Measurements from ENCODE around the gene RPL21.
"Not testable (repeated sequence)": the region's sequence is repeated elsewhere in the genome, so short reads cannot be mapped to it uniquely, and the experiment has no call there.

The RPL21 gene

DNA sequence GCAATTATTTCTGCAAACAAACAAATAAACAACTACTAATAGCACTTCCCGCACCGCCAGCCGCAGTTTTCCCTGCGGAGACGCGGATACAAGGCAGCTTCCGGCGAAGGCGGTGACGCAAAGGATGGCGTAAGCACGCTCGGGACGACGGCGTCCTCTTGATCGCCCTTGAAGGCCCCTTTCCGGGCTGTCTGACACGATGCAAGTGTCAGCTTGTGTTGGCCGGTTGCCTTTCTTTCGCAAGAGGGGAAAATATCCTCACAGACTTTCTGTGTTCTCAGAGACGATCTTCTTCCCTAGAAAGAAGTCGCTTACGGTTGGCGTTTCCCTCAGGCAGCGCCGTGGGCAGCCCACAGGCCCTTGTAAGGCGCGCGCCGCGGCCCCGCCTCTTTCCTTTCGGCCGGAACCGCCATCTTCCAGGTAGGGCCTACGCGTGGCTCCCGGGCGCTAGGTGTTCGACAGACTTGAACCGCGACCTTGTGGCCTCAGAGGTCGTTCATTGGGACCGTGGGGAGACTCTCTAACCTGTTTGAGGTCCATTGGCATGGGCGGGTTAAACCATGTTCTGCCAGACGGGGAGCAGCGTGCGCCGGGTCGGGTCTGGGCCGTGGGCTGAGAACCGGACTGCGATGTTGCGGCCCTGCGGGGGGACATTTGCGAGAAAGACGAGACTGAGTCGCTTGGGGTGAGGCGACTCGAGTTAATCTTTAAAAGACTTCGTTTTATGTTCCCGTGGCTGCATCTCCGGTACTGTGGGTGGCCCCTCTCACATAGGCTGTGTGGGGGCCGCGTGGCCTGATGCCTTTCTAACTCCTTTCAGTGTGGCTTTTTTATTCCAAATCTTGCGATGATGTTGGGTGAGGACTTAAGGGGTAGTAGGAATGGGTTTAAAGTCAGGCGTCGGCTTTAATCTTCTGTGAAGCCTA is at the start of gene RPL21:
TSS of gene RPL21 (plus strand) at position 393 of the 926 bp plus-strand sequence. CDS start 2,219 bp downstream, outside the sequence.
- peak; percentile 94 for DNase-seq

DNA sequence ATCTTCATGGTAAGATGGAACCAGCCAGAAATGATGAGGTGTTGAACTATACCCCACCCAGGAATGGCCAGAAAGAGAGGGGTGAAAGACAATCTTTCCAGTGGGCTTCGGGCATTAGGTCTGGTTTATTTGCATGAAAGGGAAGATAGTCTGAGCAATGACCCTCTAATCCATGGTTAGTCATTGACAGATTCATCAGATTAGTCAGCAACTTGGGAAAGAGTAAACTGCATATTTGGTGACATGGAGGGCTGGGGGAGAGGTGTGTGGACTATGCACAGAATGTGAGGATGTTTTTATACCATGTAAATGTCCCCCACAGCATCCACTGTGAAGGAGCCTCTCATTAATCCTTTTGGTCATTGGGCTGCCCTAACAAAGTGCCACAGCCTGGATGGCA is 49.7 kb upstream of the RPL21 start:
- DNase-seq: no peak

GRCh38 chr13:27203186-27203585 is 48.2 kb upstream of the RPL21 start:
- DNase-seq: no peak

GRCh38 chr13:27203854-27204253 is 47.5 kb upstream of the RPL21 start:
- no peak for DNase-seq

GRCh38 chr13:27208514-27208913 is 42.8 kb upstream of the RPL21 start:
- DNase-seq: no peak

DNA sequence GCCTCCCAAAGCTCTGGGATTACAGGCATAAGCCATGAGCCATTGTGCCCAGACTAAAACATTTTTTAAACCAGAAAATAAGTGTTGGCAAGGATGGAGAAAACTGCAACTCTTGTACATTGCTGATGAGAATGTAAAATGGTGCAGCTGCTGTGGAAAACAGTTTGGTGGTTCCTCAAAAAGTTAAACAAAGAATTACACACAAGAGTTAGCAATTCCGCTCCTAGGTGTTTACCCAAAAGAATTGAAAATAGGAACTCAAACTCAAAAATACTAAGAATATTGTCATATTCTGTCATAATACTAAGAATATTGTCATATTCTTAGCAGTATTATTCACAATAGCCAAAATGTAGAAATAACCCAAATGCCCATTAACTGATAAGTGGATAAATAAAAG is 40.1 kb upstream of the RPL21 start:
- DNase-seq: no peak

- DNase-seq: no peak
Observed at GRCh38 chr13:27211771-27212364, 39.5 kb upstream of the RPL21 start.

GRCh38 chr13:27213386-27213785 is 38.0 kb upstream of the RPL21 start:
- DNase-seq: not testable (repeated sequence)

DNA sequence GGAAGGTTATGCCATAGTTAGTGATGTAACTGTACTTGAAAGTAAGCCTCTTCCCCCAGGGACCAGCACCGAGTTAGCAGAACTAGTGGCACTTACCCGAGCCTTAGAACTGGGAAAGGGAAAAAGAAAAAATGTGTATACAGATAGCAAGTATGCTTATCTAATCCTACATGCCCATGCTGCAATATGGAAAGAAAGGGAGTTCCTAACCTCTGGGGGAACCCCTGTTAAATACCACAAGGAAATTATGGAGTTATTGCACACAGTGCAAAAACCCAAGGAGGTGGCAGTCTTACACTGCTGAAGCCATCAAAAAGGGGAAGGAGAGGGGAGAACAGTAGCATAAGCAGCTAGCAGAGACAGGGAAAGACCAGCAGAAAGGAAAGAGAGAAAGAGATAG is 33.6 kb upstream of the RPL21 start:
- DNase-seq: not testable (repeated sequence)

- DNase-seq: not testable (repeated sequence)
Observed at GRCh38 chr13:27218861-27219260, 32.5 kb upstream of the RPL21 start.

- no peak for DNase-seq
Observed at GRCh38 chr13:27219611-27220010, 31.7 kb upstream of the RPL21 start.

- not testable (repeated sequence) for DNase-seq
Observed at GRCh38 chr13:27222100-27222499, 29.3 kb upstream of the RPL21 start.

DNA sequence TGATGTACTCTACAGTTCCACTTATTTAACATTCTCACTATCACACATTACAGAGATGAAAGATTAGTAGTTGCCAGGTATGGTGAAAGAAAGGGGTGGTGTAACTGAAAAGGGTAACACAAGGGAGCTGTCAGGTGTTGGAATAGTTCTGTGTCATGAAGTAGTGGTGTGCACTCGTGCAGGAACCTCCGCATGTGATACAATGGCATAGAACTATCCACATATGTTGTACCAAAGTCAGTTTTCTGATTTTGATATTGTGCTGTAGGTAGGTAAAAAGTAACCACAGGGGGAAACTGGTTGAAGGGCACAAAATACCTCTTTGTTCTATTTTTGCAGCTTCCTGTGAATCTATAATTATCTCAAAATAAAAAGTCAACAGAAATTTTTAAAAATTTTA is 24.4 kb upstream of the RPL21 start:
- no peak for DNase-seq

DNA sequence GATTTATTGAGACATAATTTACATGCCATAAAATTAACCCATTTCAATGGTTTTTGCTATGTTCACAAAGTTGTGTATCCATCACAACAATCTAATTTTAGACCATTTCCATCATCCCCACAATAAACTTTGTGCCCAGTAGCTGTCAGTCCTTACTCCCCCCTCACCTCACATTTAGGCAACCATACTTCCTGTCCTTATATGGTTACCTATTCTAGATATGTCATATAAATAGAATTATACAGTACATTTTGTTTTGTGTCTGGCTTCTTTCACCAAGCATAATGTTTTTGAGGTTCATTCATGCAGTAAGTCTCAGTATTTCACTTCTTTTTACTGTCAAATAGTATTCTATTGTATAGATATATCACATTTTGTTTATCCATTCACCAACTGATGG is 23.2 kb upstream of the RPL21 start:
- no peak for DNase-seq

- no peak for DNase-seq
Observed at GRCh38 chr13:27229642-27230041, 21.7 kb upstream of the RPL21 start.

DNA sequence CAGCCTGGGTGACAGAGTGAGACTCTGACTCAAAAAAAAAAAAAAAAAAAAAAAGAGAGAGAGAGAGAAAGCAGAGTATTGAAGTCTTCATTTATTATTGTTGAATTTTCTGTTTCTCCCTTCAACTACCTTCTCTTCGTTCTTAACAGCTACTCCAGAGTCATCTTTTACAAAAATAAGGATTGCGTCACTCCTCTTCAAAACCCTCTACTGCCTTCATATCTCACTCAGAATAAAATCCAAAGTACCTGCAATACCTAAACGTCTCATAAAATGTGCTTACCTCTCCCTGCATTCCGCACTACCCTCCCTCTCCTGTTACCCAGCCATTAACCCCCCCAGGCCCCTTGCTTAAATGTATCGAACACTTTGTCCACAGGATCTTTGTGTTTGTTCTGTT is 17.4 kb upstream of the RPL21 start:
- no peak for DNase-seq

DNA sequence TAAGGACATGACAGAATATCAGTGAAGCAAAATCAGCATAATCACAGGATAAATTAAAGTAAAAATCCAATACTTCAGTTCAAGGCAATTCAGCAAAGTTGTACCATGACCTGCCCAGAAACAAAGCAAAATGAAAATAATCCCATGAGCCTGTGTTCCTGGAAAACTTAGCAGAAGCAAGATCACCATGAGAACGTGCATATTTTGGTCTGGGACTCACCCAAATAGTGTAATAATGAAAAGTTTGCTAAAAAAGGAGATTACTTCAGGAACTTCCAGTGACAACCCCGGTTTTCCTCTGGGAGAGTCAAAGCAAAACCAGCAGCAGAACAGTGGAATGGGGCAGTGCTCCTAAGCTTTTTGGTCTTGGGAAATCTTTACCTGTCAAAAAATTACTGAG is 14.9 kb upstream of the RPL21 start:
- no peak for DNase-seq

DNA sequence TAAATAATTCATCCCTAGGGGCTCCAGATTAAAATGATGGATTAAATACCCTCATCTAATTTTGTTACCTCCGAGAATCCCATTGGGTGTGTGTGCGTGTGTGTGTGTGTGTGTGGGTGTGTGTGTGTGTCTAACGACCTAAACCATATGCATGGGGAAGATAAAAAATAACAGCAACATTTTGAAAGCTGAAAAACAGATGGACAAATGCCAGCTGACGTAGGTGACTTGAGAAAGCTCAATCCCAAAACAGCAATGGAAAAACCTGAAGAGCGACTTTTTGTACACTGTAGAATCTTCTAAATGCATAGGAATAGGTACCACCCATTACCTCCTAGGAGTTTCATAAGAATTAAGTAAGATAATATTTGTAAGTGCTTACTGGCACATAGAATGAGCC is 8.7 kb upstream of the RPL21 start:
- no peak for DNase-seq

GRCh38 chr13:27245610-27246009 is 5.7 kb upstream of the RPL21 start:
- DNase-seq: no peak

DNA sequence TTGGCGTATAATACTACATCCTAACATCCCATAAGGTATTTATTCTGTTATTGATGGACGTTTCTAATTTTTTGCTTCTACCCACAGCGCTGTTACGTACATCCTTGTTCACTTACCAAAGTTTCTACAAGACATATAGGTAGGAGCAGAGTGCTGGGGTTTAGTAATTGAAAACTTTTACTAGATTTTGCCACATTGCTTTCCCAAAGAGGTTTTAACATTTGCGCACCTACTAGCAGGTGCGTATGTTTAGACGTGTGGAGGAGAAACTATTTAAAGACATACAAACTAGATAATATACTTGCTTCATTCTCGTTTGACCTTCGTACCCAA is 559 bp upstream of the RPL21 start:
- DNase-seq: no peak

DNA sequence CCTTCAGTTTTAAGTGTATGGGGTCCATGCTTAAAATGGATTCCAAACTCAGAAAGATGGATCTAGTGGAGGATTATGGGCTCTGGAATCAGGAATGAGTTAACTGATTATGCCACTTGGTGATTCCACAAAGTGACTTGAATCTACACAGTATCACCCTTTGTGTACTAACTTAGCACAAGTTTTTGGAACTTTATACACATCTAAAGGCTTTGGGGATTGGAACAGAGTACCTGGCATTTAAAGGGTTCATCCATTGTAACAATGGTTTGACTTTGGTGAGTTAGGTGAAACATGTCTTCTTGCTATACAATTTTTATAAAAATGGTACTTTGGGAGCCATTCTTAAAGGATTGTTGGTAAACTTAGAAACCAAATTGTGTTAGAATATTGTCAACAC is 1.1 kb downstream of the RPL21 start:
- no peak for DNase-seq

GRCh38 chr13:27257233-27257568 is 5.8 kb downstream of the RPL21 start:
- DNase-seq: no peak

- DNase-seq: no peak
Observed at GRCh38 chr13:27257648-27258253, 6.4 kb downstream of the RPL21 start.

GRCh38 chr13:27258637-27259386 is 7.5 kb downstream of the RPL21 start:
- no peak for DNase-seq

All from NCI-H345 (cell line).